IPS-20b (cell line): ENCODE results near the gene BNC2.
"Not testable (repeated sequence)": the region's sequence is repeated elsewhere in the genome, so short reads cannot be mapped to it uniquely, and the experiment has no call there.

ENCODE experiments used
- H3K27ac ChIP-seq: one replicate; pipeline ENCODE4 v1.5.1; 2013; ENCODE audit warnings: low read length
- H3K27me3 ChIP-seq: 2 replicates; pipeline ENCODE4 v1.6.1; 2013; ENCODE audit warnings: mild to moderate bottlenecking, low read length, inconsistent platforms; ENCODE audit not compliant: insufficient read depth
- H3K36me3 ChIP-seq: 2 replicates; pipeline ENCODE4 v1.6.1; 2013; ENCODE audit warnings: low read depth, mild to moderate bottlenecking, inconsistent platforms, low read length, moderate library complexity; ENCODE audit not compliant: insufficient read depth
- H3K4me1 ChIP-seq: 2 replicates; pipeline ENCODE4 v1.6.1; 2013; ENCODE audit warnings: mild to moderate bottlenecking, control low read depth, inconsistent platforms, low read length, moderate library complexity; ENCODE audit not compliant: insufficient read depth
- H3K4me3 ChIP-seq: 2 replicates; pipeline ENCODE4 v1.5.1; 2013; ENCODE audit warnings: mild to moderate bottlenecking, low read length, inconsistent platforms
- H3K9ac ChIP-seq: 2 replicates; pipeline ENCODE4 v1.6.1; 2013; ENCODE audit warnings: low read depth, mild to moderate bottlenecking, inconsistent platforms, low read length, moderate library complexity
- H3K9me3 ChIP-seq: 2 replicates; pipeline ENCODE4 v1.6.1; 2013; ENCODE audit warnings: mild to moderate bottlenecking, low read depth, low read length, inconsistent platforms; ENCODE audit not compliant: insufficient read depth

Gene BNC2

GRCh38 chr9:16449076-16449730 is 421.3 kb downstream of the BNC2 start:
- Histone ChIP-seq H3K4me3 (no peak overlapping the region), H3K4me1 (peaks cover 17% of the 10 kb centered on the region; the same call in 1 of the 2 replicates), H3K27ac (no peak overlapping the region), H3K9me3 (no peaks in the 10 kb centered on the region), H3K36me3 (no peaks in the 10 kb centered on the region), H3K9ac (no peak overlapping the region), H3K27me3 (no peaks in the 10 kb centered on the region)

GRCh38 chr9:16447946-16448345 is 422.5 kb downstream of the BNC2 start:
- no peaks in the 10 kb centered on the region for H3K27me3 ChIP-seq
- no peak overlapping the region for H3K4me3 ChIP-seq
- no peak overlapping the region for H3K9ac ChIP-seq
- H3K9me3 ChIP-seq: no peaks in the 10 kb centered on the region
- H3K27ac ChIP-seq: no peak overlapping the region
- no peaks in the 10 kb centered on the region for H3K36me3 ChIP-seq
- H3K4me1 ChIP-seq: peaks cover 17% of the 10 kb centered on the region; the same call in 1 of the 2 replicates

- H3K4me3 ChIP-seq: no peak overlapping the region
- H3K27me3 ChIP-seq: no peaks in the 10 kb centered on the region
- H3K27ac ChIP-seq: no peak overlapping the region
- H3K9me3 ChIP-seq: no peaks in the 10 kb centered on the region
- H3K9ac ChIP-seq: no peak overlapping the region
- H3K4me1 ChIP-seq: peaks cover 26% of the 10 kb centered on the region
- H3K36me3 ChIP-seq: no peaks in the 10 kb centered on the region
These were observed 423.8 kb downstream of the BNC2 start for GRCh38 chr9:16446636-16447035.

GRCh38 chr9:16445141-16445920 is 425.1 kb downstream of the BNC2 start:
- H3K36me3 ChIP-seq: no peaks in the 10 kb centered on the region
- no peaks in the 10 kb centered on the region for H3K27me3 ChIP-seq
- H3K9ac ChIP-seq: no peak overlapping the region
- no peak overlapping the region for H3K4me3 ChIP-seq
- H3K9me3 ChIP-seq: no peaks in the 10 kb centered on the region
- no peak overlapping the region for H3K27ac ChIP-seq
- peaks cover 24% of the 10 kb centered on the region for H3K4me1 ChIP-seq

GRCh38 chr9:16442622-16443021 is 427.8 kb downstream of the BNC2 start:
- H3K27ac ChIP-seq: no peak overlapping the region
- peaks cover 13% of the 10 kb centered on the region for H3K4me1 ChIP-seq

GRCh38 chr9:16441791-16442190 is 428.7 kb downstream of the BNC2 start:
- H3K9ac ChIP-seq: no peak overlapping the region
- H3K27me3 ChIP-seq: no peaks in the 10 kb centered on the region

More at GRCh38 chr9:16442622-16443021, 427.8 kb downstream of the BNC2 start:
- Histone ChIP-seq H3K9me3 (no peaks in the 10 kb centered on the region), H3K36me3 (no peaks in the 10 kb centered on the region), H3K27me3 (no peaks in the 10 kb centered on the region), H3K4me3 (no peak overlapping the region), H3K9ac (no peak overlapping the region)

GRCh38 chr9:16438831-16439230 is 431.6 kb downstream of the BNC2 start:
- not testable (repeated sequence) for H3K27ac ChIP-seq, H3K4me1 ChIP-seq, H3K9me3 ChIP-seq, H3K9ac ChIP-seq, H3K27me3 ChIP-seq, H3K4me3 ChIP-seq
- H3K36me3 ChIP-seq: peaks cover 24% of the 10 kb centered on the region; the same call in 1 of the 2 replicates

More at GRCh38 chr9:16441791-16442190, 428.7 kb downstream of the BNC2 start:
- Histone ChIP-seq H3K36me3 (peaks cover 7% of the 10 kb centered on the region; the same call in 1 of the 2 replicates), H3K4me1 (peaks cover 9% of the 10 kb centered on the region), H3K9me3 (no peaks in the 10 kb centered on the region), H3K27ac (no peak overlapping the region), H3K4me3 (no peak overlapping the region)

- H3K9me3 ChIP-seq: no peaks in the 10 kb centered on the region
- H3K36me3 ChIP-seq: peaks cover 24% of the 10 kb centered on the region; the same call in 1 of the 2 replicates
- no peak overlapping the region for H3K4me3 ChIP-seq
- H3K27ac ChIP-seq: no peak overlapping the region
- no peaks in the 10 kb centered on the region for H3K27me3 ChIP-seq
- H3K9ac ChIP-seq: no peak overlapping the region
- peaks cover 11% of the 10 kb centered on the region for H3K4me1 ChIP-seq
These were observed 433.9 kb downstream of the BNC2 start for GRCh38 chr9:16436545-16436944.

GRCh38 chr9:16434526-16434925 is 435.9 kb downstream of the BNC2 start:
- Histone ChIP-seq H3K27ac (no peak overlapping the region), H3K27me3 (no peaks in the 10 kb centered on the region), H3K4me3 (no peak overlapping the region), H3K9ac (no peak overlapping the region), H3K36me3 (peaks cover 24% of the 10 kb centered on the region; the same call in 1 of the 2 replicates), H3K9me3 (no peaks in the 10 kb centered on the region), H3K4me1 (peaks cover 11% of the 10 kb centered on the region)

GRCh38 chr9:16433494-16433893 is 437.0 kb downstream of the BNC2 start:
- Histone ChIP-seq H3K9me3 (no peaks in the 10 kb centered on the region), H3K27ac (no peak overlapping the region), H3K9ac (no peak overlapping the region), H3K4me1 (peaks cover 11% of the 10 kb centered on the region), H3K36me3 (peaks cover 24% of the 10 kb centered on the region; the same call in 1 of the 2 replicates), H3K4me3 (no peak overlapping the region), H3K27me3 (no peaks in the 10 kb centered on the region)

GRCh38 chr9:16431666-16432392 is 438.6 kb downstream of the BNC2 start:
- Histone ChIP-seq H3K36me3 (peaks cover 17% of the 10 kb centered on the region; the same call in 1 of the 2 replicates), H3K27ac (no peak overlapping the region), H3K27me3 (no peaks in the 10 kb centered on the region), H3K4me3 (no peak overlapping the region), H3K9ac (no peak overlapping the region), H3K4me1 (peaks cover 11% of the 10 kb centered on the region), H3K9me3 (no peaks in the 10 kb centered on the region)
